Left ventricle myocardium inferior (tissue), 1 donor: Measurements from ENCODE around the gene GRIN3B. TPM values are rescaled to one million over a fixed set of nuclear protein-coding genes. Genes with fewer than 3 reads are reported as not detected.

Experiments
- DNase-seq: peaks from one replicate; pipeline ENCODE4 v3.0.0-alpha.2; 2020
- H3K27ac ChIP-seq: fragments of 200-600 bp; replicated peaks from 2 replicates; pipeline ENCODE4 v1.8.0; 2021
- H3K27me3 ChIP-seq: fragments of 200-600 bp; 2 replicates; pipeline ENCODE4 v1.8.0; 2021; ENCODE audit warnings: low read depth
- H3K36me3 ChIP-seq: fragments of 200-600 bp; 2 replicates; pipeline ENCODE4 v1.8.0; 2021
- H3K4me1 ChIP-seq: fragments of 200-600 bp; 2 replicates; pipeline ENCODE4 v1.8.0; 2021
- H3K4me3 ChIP-seq: fragments of 200-600 bp; 2 replicates; pipeline ENCODE4 v1.8.0; 2021; ENCODE audit warnings: mild to moderate bottlenecking, moderate library complexity
- H3K9me3 ChIP-seq: fragments of 200-600 bp; replicated peaks from 2 replicates; pipeline ENCODE4 v1.8.0; 2021
- intact Hi-C: fragments of 100-400 bp; cut with micrococcal nuclease; formaldehyde crosslinking; loops from one replicate; pipeline ENCODE4 v1.11.0; 2022
- total RNA-seq: library from RNA; stranded (reverse); fragmentation: NEBNext Ultra II Directional; extraction: Animal tissue kit (Norgen Biotek cat#: 25700); gene quantifications from one replicate; pipeline ENCODE4 v1.2.1, GENCODE V29; 2021
- TF ChIP-seq, protein P1 (sequence below): fragments of 200-600 bp; IDR thresholded peaks from 2 replicates; pipeline ENCODE4 v1.8.0; 2021; ENCODE audit warnings: antibody characterized with exemption, mild to moderate bottlenecking, borderline replicate concordance
- donor health status: DM: no; HTN: yes; CAD: no; lungs with severe emphysema.

GRIN3B gene
- total RNA-seq, 1 donor from 2014 or later = not detected

DNA sequence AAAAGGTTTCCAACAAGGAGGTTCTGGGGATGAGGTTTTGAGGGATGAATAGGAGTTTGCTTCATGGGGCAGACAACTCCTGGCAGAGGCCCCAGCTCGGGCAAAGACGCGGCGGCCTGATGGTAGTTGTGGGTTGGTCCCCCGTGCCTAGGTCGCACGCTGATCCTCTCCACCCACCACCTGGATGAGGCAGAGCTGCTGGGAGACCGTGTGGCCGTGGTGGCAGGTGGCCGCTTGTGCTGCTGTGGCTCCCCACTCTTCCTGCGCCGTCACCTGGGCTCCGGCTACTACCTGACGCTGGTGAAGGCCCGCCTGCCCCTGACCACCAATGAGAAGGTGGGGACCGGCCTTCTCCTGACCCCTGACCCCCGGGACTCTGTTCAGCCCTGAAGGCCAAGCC is 51.6 kb downstream of the GRIN3B start:
- intact Hi-C loops = no loop called here

DNA sequence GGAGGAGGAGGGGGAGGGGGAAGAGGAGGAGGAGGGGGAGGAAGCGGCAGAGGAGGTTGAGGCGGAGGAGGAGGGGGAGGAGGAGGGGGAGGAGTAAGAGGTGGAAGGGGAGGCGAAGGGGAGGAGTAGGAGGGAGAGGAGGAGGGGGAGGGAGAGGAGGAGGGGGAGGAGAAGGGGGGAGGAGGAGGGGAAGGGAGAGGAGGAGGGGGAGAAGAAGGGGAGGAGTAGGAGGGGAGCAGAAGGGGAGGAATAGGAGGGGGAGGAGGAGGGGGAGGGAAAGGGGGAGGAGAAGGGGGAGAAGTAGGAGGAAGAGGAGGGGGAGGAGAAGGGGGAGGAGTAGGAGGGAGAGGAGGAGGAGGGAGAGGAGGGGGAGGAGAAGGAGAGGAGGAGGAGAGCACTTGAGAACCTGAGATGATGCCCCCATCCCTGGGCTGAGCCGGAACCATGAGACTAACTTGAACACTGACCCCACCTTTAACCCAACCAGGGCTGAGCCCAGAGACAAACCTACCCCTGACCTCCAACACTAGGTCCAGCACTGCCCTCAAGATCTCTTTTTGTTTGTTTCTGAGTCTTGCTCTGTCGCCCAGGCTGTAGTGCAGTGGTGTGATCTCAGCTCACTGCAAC is 52.2 kb downstream of the GRIN3B start:
- intact Hi-C loops = no loop called here
- Histone ChIP-seq H3K4me1 (no peaks in the 10 kb centered on the region), H3K4me3 (no peak overlapping the region), H3K9me3 (peaks cover 20% of the 10 kb centered on the region), H3K27ac (no peak overlapping the region), H3K36me3 (peaks cover 24% of the 10 kb centered on the region), H3K27me3 (no peaks in the 10 kb centered on the region)
- DNase-seq = no peak
- TF ChIP-seq, protein P1, sequence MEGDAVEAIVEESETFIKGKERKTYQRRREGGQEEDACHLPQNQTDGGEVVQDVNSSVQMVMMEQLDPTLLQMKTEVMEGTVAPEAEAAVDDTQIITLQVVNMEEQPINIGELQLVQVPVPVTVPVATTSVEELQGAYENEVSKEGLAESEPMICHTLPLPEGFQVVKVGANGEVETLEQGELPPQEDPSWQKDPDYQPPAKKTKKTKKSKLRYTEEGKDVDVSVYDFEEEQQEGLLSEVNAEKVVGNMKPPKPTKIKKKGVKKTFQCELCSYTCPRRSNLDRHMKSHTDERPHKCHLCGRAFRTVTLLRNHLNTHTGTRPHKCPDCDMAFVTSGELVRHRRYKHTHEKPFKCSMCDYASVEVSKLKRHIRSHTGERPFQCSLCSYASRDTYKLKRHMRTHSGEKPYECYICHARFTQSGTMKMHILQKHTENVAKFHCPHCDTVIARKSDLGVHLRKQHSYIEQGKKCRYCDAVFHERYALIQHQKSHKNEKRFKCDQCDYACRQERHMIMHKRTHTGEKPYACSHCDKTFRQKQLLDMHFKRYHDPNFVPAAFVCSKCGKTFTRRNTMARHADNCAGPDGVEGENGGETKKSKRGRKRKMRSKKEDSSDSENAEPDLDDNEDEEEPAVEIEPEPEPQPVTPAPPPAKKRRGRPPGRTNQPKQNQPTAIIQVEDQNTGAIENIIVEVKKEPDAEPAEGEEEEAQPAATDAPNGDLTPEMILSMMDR = no peak

More for the DNA sequence above, 51.6 kb downstream of the GRIN3B start:
- H3K27me3 ChIP-seq = no peaks in the 10 kb centered on the region
- no peak overlapping the region for H3K27ac ChIP-seq
- H3K4me3 ChIP-seq = no peak overlapping the region
- peaks cover 18% of the 10 kb centered on the region for H3K36me3 ChIP-seq
- H3K4me1 ChIP-seq = no peaks in the 10 kb centered on the region
- DNase-seq = no peak
- TF ChIP-seq, protein P1 = no peak
- H3K9me3 ChIP-seq = peaks cover 14% of the 10 kb centered on the region

DNA sequence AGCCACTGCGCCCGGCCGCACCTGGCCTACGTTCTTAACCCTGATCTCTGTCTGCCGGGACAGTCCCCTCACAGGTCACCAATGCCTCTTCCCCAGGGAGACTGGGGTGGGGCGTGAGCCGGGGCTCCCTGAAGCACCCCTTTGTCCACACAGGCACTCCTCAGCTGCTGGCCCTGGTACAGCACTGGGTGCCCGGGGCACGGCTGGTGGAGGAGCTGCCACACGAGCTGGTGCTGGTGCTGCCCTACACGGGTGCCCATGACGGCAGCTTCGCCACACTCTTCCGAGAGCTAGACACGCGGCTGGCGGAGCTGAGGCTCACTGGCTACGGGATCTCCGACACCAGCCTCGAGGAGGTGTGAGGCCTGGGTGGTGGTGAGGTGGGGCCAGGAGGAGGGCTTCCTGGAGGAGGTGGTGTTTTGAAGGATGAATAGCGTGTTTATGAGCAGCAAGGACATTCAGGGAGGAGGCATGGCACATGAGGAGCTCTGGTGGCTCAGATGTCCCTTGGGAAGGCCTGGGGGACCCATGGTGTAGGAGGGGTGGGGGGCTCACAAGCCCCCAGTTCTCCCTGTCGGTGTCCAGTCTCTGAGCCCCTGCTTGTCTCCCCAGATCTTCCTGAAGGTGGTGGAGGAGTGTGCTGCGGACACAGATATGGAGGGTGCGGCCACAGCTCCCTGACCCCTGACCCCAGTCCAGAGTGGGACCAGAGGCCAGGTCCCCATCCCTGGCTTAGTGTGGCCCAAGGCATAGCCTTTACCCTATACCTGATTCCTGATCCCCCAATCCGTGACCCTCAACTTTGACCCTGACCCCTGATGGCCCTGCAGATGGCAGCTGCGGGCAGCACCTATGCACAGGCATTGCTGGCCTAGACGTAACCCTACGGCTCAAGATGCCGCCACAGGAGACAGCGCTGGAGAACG is 53.2 kb downstream of the GRIN3B start:
- Histone ChIP-seq H3K9me3 (peaks cover 30% of the 10 kb centered on the region), H3K4me3 (no peak overlapping the region), H3K27me3 (no peaks in the 10 kb centered on the region), H3K27ac (no peak overlapping the region), H3K36me3 (peaks cover 34% of the 10 kb centered on the region), H3K4me1 (no peaks in the 10 kb centered on the region)
- no peak for DNase-seq
- intact Hi-C loops = no loop called here
- TF ChIP-seq, protein P1 = no peak

DNA sequence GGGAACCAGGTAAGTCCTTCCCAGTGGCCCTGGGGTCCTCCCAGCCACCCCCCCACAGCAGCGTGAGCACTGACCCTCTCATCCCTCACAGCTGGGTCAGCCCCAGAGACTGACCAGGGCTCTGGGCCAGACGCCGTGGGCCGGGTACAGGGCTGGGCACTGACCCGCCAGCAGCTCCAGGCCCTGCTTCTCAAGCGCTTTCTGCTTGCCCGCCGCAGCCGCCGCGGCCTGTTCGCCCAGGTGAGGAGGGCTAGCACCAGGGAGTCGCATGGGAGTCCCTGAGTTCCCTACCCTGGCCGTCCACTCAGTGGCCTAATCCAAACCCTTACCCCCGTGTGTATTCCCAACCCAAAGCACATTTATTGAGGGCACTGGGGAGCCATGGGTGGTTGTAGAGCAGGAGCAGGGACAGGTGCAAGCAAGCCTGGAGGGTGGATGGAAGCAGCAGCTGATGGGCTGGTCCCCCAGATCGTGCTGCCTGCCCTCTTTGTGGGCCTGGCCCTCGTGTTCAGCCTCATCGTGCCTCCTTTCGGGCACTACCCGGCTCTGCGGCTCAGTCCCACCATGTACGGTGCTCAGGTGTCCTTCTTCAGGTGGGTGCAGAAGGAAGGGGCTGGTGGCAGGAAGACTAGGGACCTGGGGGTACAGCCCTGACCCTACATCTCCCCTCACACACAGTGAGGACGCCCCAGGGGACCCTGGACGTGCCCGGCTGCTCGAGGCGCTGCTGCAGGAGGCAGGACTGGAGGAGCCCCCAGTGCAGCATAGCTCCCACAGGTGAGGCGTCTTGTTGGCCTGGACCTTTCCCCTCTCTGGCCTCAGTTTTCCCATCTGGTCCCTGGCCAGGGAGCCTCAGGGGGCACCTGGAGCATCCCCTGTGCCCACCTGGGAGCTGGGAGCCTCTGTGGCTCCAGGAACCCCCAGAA is 54.1 kb downstream of the GRIN3B start:
- Histone ChIP-seq H3K27ac (no peak overlapping the region), H3K27me3 (no peaks in the 10 kb centered on the region), H3K4me3 (no peak overlapping the region), H3K4me1 (no peaks in the 10 kb centered on the region), H3K36me3 (peaks cover 42% of the 10 kb centered on the region), H3K9me3 (peaks cover 40% of the 10 kb centered on the region)
- intact Hi-C loops = no loop called here
- TF ChIP-seq, protein P1 = no peak
- no peak for DNase-seq

DNA sequence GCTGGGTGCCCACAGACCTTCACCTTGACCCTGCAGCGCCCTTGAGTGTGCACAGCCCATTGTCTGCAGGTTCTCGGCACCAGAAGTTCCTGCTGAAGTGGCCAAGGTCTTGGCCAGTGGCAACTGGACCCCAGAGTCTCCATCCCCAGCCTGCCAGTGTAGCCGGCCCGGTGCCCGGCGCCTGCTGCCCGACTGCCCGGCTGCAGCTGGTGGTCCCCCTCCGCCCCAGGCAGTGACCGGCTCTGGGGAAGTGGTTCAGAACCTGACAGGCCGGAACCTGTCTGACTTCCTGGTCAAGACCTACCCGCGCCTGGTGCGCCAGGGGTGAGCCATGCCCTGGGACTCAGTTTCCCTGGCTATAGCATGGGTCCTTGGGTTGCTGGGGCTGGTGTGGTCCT is 54.8 kb downstream of the GRIN3B start:
- intact Hi-C loops = no loop called here
- Histone ChIP-seq H3K9me3 (peaks cover 46% of the 10 kb centered on the region), H3K4me3 (no peak overlapping the region), H3K36me3 (peaks cover 48% of the 10 kb centered on the region), H3K27me3 (no peaks in the 10 kb centered on the region), H3K27ac (no peak overlapping the region), H3K4me1 (no peaks in the 10 kb centered on the region)
- TF ChIP-seq, protein P1 = no peak
- DNase-seq = no peak
